GM12864 (cell line): Measurements from ENCODE around the gene MTA3.

Experiments
- DNase-seq: peaks from one replicate; pipeline ENCODE4 v3.0.0-alpha.2; 2011; ENCODE audit warnings: low read depth
- H3K4me3 ChIP-seq: 2 replicates; pipeline ENCODE4 v1.5.1; 2011; ENCODE audit warnings: mild to moderate bottlenecking, low read depth, low read length, control low read depth
- CTCF ChIP-seq: IDR thresholded peaks from 2 replicates; pipeline ENCODE4 v1.5.1; 2011; ENCODE audit warnings: low read depth, mild to moderate bottlenecking, moderate library complexity, low read length, control low read depth, inconsistent platforms; ENCODE audit errors: missing control alignments

The MTA3 gene

GRCh38 chr2:42566837-42567321 lies 1.6 kb upstream of the MTA3 start:
- H3K4me3 ChIP-seq, result no peak overlapping the region
- DNase-seq, result peak; percentile 53
- TF ChIP-seq CTCF, result no peak

GRCh38 chr2:42567364-42567763 lies 1.1 kb upstream of the MTA3 start:
- no peak for DNase-seq
- H3K4me3 ChIP-seq, result no peak overlapping the region; the same call in 1 of the 2 replicates
- no peak for TF ChIP-seq CTCF

- DNase-seq, result peak; percentile 46
- H3K4me3 ChIP-seq, result peak overlapping the region; percentile 35
- TF ChIP-seq CTCF, result no peak
Observed at GRCh38 chr2:42567806-42568400, 529 bp upstream of the MTA3 start.

- no peak for TF ChIP-seq CTCF
- no peak for DNase-seq
- peak overlapping the region; percentile 53 for H3K4me3 ChIP-seq
Observed at GRCh38 chr2:42569116-42569711, 782 bp downstream of the MTA3 start.

- H3K4me3 ChIP-seq, result peak overlapping the region; percentile 53
- no peak for TF ChIP-seq CTCF
- no peak for DNase-seq
Observed at GRCh38 chr2:42569883-42570282, 1.5 kb downstream of the MTA3 start.

GRCh38 chr2:42572297-42573081 lies 4.1 kb downstream of the MTA3 start:
- DNase-seq, result no peak
- no peak for TF ChIP-seq CTCF
- no peak overlapping the region for H3K4me3 ChIP-seq
